ENCODE data around the gene PPP2R2C. TPM values are rescaled to one million over a fixed set of nuclear protein-coding genes. Genes with fewer than 3 reads are reported as not detected.

Gene PPP2R2C
- total RNA-seq, 3 donors from 2014 or later = 0.31 to 2.9 (median 0.41) TPM

- Histone ChIP-seq H3K9me3 (no peaks in the 10 kb centered on the region), H3K36me3 (ENCODE audit: low read depth) (no peaks in the 10 kb centered on the region), H3K4me3 (no peak overlapping the region), H3K4me1 (ENCODE audit: low read depth) (no peaks in the 10 kb centered on the region)
- ATAC-seq (no peak), DNase-seq (no peak)
- TF ChIP-seq, protein P1, sequence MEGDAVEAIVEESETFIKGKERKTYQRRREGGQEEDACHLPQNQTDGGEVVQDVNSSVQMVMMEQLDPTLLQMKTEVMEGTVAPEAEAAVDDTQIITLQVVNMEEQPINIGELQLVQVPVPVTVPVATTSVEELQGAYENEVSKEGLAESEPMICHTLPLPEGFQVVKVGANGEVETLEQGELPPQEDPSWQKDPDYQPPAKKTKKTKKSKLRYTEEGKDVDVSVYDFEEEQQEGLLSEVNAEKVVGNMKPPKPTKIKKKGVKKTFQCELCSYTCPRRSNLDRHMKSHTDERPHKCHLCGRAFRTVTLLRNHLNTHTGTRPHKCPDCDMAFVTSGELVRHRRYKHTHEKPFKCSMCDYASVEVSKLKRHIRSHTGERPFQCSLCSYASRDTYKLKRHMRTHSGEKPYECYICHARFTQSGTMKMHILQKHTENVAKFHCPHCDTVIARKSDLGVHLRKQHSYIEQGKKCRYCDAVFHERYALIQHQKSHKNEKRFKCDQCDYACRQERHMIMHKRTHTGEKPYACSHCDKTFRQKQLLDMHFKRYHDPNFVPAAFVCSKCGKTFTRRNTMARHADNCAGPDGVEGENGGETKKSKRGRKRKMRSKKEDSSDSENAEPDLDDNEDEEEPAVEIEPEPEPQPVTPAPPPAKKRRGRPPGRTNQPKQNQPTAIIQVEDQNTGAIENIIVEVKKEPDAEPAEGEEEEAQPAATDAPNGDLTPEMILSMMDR (IDR thresholded peaks at IDR 0.05) = no peak
- intact Hi-C loops (cut with DNase I, micrococcal nuclease) = no loop called here
Observed at GRCh38 chr4:6489927-6490326, 17.5 kb upstream of the PPP2R2C start.

DNA sequence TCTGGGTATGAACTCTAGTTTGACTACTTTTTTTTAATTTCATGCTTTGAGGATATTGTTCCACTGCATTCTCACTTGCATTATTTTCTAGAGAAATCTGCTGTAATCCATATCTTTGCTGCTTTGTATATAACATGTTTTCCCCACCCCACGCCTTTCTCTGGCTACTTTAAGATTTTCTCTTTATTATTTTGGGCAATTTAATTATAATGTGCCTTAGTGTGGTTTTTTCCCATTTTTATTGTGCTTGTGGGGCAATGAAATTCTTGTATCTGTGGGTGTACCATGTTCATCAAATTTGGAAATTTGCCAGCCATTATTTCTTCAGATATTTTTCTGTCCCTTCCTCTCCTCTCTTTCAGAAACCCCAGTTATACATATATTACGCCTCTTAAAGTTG is 15.1 kb upstream of the PPP2R2C start:
- Histone ChIP-seq H3K9me3 (no peaks in the 10 kb centered on the region), H3K36me3 (ENCODE audit: low read depth) (no peaks in the 10 kb centered on the region), H3K4me3 (no peak overlapping the region), H3K4me1 (ENCODE audit: low read depth) (no peaks in the 10 kb centered on the region)
- ATAC-seq (no peak), DNase-seq (no peak)
- intact Hi-C loops (cut with DNase I, micrococcal nuclease) = no loop called here
- TF ChIP-seq, protein P1 (IDR thresholded peaks at IDR 0.05) = no peak

- TF ChIP-seq, protein P1 (IDR thresholded peaks at IDR 0.05) = no peak
- no peak for ATAC-seq
- H3K9me3 ChIP-seq = no peaks in the 10 kb centered on the region
- intact Hi-C loops (cut with DNase I, micrococcal nuclease) = no loop called here
- H3K4me3 ChIP-seq = no peak overlapping the region
- no peak for DNase-seq
- no peaks in the 10 kb centered on the region for H3K4me1 ChIP-seq (ENCODE audit: low read depth)
- no peaks in the 10 kb centered on the region for H3K36me3 ChIP-seq (ENCODE audit: low read depth)
Observed at GRCh38 chr4:6480534-6481088, 8.2 kb upstream of the PPP2R2C start.

- TF ChIP-seq, protein P1 (IDR thresholded peaks at IDR 0.05) = no peak
- ATAC-seq = no peak
- no peak overlapping the region for H3K4me3 ChIP-seq
- DNase-seq = no peak
- H3K36me3 ChIP-seq (ENCODE audit: low read depth) = no peaks in the 10 kb centered on the region
- H3K9me3 ChIP-seq = no peaks in the 10 kb centered on the region
- intact Hi-C loops (cut with DNase I, micrococcal nuclease) = no loop called here
- H3K4me1 ChIP-seq (ENCODE audit: low read depth) = no peaks in the 10 kb centered on the region
Observed at GRCh38 chr4:6478546-6479220, 6.3 kb upstream of the PPP2R2C start.

DNA sequence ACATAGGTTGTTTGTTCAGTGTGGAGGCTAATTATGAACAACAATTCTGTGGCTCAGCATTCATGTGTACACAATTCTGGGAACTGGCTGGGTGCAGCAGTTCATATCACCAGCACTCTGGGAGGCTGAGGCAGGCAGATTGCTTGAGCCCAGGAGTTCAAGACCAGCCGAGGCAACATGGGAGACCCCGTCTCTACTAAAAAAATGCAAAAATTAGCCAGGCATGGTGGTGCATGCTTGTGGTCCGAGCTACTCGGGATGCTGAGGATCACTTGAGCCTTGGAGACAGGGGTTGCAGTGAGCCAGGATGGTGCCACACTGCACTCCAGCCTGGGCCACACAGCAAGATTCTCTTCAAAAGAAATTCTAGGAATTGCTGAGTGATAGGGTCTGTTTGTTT is 4.5 kb upstream of the PPP2R2C start:
- TF ChIP-seq, protein P1 (IDR thresholded peaks at IDR 0.05) = no peak
- no peaks in the 10 kb centered on the region for H3K36me3 ChIP-seq (ENCODE audit: low read depth)
- no peak overlapping the region for H3K4me3 ChIP-seq
- no peaks in the 10 kb centered on the region for H3K4me1 ChIP-seq (ENCODE audit: low read depth)
- DNase-seq = no peak
- intact Hi-C loops (cut with DNase I, micrococcal nuclease) = no loop called here
- no peaks in the 10 kb centered on the region for H3K9me3 ChIP-seq
- ATAC-seq = no peak
